Retina (tissue), 1 donor: ENCODE data around the gene TUBA8.
"Not testable (repeated sequence)": the region's sequence is repeated elsewhere in the genome, so short reads cannot be mapped to it uniquely, and the experiment has no call there.

Source experiments
- DNase-seq: peaks from one replicate; pipeline ENCODE4 v3.0.0-alpha.2; 2016

The TUBA8 gene

DNA sequence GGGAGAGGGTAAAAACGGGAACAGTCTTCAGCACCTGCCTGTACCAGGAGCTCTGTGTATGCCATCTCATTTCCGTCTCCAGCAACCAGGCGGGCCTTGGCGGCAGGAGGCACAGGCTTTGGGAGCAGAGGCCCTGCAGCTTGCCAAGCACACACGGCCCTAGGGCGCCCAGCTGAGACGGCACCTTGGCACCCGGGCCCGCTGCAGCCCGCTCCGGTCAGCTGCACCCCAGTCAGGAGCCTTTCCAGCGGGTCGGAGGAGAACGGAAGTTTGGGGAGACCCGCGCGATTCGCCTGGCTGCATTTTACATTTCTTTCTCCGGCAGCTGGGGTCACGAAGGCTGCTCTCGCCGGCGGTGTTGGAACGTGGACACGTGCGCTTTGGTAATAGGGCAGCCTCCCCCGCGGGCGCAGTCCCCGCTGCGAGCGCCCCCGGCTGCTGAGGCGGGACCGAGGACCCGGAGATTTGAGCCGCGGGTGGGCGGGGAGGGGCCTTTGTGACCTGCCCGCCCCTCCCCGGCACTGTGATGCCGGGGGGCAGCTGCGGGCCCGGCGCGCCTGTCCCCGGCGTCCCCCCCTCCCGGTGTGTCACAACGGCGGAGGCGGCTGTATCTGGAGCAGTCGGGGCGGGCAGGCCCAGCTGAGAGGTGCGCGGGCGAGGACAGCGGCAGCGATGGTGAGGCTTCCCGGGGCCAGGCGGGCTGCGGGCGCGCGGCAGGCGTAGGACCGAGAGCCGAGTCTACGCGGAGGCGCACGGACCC lies at the start of gene TUBA8:
TUBA8 (plus strand) TSS at position 616 of the 760 bp plus-strand sequence; CDS start at position 673, 57 bp downstream.
- peak; percentile 78 for DNase-seq

DNA sequence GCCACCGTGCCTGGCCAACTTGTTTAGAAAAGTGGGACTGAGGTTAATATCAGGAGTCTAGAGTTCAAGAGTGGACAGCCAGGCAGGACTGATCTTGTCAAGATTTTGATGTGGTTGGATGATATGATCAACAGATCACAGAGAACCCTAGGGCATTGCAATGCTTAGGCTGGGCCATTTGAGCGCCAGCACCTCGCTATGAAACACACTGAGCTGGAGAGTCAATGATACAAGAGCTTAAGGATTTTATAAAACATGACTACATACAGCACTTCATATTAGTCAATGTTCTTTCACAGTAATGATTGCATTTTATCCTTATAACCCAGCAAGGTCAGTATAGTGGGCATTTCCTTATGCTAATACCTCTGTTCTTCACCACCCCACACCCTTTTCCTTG lies 48.2 kb upstream of the TUBA8 start:
- no peak for DNase-seq

DNA sequence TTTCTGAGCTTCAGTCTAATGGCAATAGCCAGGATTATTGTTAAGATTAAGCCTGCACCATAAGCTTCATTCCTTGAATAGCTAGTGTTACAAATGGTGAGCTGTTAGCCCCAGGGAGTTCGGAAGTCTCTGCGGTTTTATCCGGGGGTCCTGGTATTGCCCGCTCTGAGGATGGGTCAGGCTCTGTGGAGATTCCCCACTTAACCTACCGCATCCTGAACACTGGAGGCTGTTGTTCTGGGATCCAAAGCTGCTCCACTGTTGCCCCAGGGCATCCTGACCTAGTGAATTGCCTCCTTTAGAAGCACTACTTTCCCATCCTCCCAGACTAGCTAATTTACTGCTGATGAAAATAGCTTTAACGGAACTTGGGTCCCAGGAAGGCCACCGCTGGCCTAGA lies 47.3 kb upstream of the TUBA8 start:
- no peak for DNase-seq

DNA sequence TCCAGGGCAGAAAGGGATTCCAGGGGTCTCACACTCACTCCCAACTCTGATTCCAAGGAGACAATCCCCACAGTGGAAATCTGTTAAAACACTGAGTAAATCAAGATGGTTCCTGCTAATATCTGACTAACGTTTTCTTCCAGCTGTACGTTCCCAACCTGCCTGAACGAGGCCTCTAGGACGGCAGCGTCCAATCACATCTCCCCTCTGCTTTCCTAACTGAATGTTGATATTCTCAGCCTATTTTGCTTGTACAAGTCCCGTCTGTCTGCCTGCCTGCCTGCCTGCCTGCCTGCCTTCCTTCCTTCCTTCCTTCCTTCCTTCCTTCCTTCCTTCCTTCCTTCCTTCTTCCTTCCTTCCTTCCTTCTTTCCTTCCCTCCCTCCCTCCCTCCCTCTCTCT lies 46.9 kb upstream of the TUBA8 start:
- not testable (repeated sequence) for DNase-seq

DNA sequence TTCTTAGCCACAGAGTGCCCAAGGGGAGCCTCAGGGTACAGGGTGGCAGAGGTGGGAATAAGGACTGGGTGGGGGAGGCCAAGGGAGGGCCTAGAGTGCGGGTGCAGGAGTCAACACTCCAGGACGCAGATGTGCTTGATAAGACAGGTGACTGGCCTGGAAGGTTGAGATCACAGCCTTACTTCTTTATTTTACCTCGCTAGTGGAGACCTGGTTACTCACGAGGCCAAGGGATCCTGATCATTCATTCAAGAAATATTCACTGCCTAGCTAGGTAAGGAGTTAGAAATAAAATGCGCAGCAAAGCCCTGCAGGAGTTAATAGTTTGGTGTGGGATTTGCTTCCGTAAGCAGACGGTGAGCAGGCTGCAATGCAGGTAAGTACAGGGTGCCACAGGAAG lies 46.0 kb upstream of the TUBA8 start:
- no peak for DNase-seq

DNA sequence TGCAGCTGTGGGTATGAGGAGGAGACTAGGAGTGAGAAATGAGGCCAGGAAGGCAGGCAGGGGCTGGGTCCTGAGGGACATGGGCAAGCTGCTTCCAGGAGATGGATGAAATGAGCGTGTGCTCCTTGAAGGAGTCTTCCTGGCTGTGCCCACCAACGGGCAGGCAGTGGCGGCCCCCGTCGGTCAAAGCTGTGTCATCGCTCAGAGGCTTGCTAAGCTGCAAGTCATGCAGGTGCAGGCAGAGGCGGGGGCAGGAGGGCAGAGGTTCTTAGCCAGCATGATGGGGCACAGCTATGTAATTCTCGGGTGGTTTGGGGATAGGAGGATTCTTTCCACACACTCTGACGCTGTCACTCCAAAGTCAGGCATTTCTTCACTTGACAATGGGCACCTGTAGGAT lies 45.4 kb upstream of the TUBA8 start:
- no peak for DNase-seq

DNA sequence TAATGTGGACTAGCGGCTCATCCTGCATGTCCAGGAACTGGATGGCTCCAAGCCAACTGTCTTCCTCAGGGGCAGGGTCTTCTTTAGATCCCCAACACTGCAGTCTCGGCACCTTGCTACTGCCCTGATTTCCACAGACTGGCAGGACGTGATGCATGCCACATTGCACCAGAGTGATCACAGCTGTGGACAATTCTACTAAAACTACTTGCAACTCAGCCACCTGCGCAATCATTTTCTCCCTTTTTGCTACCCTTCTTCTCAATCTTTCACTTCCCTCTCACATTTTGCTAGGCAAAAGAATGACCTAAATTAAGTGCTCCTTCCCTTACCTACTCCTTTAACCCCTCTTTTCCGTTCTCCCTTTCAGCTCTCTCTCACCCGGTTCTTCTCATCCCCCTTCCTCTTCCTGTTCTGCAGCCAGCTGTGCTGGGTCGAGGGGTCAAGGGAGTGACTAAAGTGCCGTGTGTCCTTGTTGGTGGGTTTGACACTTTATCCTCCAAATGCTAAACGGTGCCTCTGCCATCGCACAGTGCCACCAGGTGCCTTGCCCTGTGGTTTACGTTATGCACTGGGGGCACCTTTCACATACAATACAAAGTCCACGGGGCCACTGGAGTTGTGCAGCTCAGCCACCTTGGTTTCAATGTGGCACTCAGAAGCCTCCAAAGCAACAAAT lies 44.3 kb upstream of the TUBA8 start:
- no peak for DNase-seq

DNA sequence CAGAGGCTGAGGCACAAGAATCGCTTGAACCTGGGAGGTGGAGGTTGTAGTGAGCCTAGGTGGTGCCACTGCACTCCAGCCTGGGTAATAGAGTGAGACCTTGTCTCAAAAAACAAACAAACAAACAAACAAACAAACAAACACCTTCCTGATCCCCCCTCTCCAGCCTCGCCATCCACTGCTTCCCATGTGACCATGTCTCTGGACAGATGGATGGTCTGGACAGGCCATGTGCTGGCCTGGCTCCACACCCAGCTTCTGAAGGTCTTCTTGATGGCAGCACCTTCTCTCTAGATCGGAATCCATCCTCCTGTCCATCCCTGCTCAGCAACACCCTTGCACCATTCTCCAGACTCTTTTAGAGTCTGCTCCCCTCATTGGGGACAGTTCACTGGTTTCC lies 43.5 kb upstream of the TUBA8 start:
- DNase-seq = no peak

DNA sequence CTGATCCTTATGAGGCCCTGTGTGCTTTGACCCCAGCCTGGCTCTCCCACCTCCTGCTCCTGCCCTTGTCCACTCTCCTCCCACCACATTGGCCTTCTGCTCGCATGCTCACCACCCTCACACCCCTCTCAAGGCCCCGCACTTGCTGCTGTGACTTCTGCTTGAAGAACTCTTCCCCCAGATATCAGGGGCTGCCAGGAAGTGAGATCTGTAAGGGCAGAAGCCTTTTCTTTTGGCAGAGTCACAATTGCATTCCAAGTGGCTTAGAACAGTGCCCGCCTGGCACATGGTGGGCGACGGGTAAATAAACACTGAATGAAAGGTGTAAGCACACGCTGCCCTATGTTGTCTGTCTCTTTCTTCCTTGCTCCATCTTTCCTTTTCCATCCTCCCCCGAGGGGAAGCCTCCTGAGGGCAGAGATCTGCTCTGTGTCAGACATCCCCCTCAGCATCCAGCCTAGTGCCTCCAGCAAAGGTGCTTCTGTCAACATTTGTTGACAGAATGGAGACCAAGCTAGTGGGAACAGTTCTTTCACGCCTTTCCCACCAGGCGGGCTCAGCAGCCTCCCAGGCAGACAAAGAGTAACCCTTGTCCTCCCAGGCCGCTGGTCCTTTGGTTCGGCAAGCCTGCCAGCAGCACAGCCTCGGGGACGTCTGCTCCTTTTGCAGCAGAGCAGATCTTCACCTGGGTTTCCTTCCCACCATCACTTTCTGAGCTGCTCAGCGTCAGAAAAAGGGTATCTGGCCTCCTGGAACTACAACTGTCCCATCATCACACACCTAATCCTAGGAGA lies 42.9 kb upstream of the TUBA8 start:
- DNase-seq = no peak

DNA sequence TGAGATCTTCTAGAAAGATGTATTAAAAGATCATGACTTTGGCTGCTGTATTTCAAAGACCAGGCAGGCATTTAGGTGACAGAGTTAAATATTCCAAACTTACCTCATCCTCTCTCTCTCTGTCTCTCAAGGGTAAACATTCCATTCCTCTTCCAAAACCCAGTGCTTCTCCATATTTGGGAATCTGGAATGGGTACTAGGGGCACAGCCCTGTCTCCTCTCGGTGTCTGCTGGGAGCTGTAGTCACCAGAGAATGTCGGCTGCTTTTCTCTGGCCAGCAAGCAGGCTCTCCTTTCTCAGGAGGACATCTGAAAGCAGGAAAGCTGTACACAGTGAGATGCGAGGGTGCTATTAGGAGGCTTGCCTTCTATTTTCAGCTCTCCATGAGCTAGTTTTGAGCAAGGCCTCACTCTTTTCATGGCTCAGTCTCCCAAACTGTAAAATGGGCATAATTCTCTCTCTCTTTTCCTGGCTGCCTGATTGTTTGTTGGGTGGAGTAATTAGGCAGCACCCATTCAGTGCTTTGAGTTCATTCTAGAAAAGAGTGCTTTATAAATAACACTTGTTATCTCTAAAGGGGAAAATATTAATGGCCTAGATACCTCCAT lies 42.1 kb upstream of the TUBA8 start:
- no peak for DNase-seq

DNA sequence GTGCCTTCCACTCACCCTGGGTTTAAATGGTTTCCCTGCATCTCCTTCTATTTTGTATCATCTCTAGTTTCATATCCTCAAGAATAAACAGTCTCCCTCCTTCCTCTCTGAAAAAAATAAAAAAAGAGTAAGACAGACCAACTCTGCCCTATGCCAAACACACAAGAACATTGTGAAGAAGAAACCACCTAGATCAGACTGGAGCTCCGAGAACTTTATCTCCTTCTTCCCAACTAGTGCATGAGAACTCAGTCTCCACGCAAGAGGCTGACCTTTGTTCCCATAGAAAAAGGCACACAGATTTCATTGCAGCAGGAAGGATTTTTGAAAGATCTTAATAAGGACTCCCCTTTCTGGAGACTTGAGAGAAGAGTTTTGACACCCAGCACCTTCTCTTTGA lies 41.6 kb upstream of the TUBA8 start:
- no peak for DNase-seq

DNA sequence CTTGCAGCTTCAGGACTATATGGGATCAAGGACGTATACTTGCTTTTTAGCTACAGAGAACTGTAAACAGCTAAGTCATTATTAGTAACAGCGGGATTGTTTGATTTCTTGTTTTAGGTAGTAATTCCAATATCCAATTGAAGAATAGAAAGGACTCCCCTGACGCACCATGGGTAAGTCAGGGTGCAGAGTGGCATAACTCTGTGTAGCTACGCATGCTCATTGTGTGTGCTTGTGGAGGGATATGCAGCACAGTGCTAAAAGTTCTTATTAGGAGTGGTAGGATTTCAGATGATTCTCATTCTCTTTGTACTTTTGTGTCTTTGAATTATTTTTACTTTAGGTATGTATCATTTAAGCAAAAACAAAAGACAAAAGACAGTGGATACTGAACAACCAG lies 40.6 kb upstream of the TUBA8 start:
- DNase-seq = no peak

DNA sequence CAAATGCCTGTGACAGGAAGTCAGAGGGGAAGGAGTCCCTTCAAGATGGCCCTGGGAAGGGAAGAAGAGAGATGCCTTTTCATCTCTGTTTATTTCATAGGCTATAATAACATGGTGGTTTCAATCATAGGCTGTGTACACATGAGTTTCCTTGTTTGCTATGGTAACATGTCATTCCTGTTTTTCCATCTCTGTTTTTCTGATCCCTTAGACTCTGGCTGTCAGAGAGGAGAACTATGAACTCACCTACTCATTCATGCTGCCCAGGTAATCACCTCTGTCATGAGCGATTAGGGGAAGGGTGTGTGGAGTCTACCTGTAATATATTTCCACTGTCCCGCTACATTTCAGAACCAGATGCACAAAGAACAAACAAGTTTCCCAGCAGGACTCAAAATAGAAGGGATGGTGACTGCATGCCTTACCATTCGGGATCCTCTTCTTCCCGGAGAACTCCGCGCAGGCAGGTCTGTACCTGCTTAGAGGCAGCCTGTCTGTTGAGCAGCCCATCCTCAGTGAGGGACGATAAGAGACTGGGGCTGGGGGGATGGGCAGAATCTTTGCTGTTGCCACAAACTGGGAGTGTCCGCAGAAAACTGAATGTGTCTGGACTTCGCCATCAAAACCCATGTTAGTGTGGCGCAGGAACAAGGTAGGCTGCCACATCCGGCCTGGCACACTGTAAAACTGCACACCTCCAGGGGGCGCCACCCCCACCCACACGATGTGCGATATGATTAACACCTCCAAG lies 39.9 kb upstream of the TUBA8 start:
- no peak for DNase-seq

DNA sequence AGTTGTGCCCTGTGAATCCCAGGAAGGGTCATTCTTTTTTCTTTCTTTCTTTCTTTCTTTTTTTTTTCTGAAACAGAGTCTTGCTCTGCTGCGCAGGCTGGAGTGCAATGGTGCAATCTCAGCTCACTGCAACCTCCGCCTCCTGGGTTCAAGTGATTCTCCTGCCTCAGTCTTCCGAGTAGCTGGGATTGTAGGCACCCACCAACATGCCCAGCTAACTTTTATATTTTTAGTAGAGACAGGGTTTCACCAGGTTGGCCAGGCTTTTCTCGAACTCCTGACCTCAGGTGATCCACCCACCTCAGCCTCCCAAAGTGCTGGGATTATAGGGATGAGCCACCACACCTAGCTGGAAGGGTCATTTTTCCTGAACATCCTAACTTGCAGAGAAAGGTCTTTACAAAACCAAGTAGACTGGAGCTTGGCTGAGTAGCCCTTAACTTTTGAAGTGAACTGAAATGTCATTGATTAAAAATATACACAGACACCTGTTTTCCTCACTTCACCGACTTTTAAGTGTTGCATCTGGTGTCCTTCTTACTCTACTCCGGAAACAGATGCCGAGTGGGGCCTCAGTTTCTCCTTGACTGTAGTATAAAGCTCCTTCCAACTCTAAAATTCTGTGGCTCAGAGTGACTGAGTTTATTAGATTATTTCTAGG lies 39.2 kb upstream of the TUBA8 start:
- not testable (repeated sequence) for DNase-seq

DNA sequence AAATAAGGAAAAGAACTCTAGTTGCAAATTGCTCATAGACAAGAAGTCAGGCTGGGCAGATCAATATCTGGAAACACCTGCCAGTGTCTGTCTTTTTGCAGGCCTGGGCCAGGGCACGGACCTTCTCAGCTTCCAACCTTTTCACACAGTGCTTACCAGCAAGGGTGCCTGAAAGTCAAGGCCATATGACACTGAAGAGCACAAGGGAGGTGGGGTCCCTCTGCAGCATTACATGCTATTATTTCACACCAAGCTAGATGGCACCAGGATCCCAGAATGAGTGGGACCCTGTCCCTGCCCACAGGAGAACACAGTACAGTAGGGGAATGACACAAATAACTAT lies 38.7 kb upstream of the TUBA8 start:
- no peak for DNase-seq

DNA sequence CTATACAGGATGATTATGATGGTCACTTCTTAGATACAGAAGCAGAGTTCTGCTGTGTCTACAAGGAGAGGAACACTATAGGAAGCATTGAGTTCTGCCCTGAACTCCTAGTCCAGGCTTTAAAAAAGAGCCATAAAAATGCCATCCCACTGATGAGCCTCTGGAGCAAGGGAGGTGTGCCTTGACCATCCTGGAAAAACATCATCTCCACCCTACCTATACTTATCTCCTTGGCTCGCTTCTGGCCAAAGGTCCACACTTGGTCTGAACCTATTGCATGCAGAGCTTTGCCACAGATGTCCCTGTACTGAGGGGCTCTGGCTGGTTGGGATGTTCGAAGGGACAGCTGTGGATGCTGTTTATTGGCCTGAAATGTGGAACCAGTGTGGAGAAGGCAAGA lies 37.1 kb upstream of the TUBA8 start:
- no peak for DNase-seq

DNA sequence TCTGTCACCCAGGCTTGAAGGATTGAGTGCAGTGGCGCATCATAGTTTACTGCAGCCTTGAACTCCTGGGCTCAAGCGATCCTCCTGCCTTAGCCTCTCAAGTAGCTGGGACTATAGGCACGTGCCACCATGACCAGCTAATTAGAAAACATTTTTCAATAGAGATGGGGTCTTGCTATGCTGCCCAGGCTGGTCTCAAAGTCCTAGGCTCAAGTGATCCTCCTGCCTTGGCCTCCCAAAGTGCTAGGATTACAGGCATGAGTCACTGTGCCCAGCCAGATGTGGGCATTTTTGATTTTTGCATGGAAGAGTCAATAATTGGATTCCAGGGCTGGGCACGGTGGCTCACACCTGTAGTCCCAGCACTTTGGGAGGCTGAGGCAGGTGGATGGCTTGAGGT lies 36.7 kb upstream of the TUBA8 start:
- not testable (repeated sequence) for DNase-seq

DNA sequence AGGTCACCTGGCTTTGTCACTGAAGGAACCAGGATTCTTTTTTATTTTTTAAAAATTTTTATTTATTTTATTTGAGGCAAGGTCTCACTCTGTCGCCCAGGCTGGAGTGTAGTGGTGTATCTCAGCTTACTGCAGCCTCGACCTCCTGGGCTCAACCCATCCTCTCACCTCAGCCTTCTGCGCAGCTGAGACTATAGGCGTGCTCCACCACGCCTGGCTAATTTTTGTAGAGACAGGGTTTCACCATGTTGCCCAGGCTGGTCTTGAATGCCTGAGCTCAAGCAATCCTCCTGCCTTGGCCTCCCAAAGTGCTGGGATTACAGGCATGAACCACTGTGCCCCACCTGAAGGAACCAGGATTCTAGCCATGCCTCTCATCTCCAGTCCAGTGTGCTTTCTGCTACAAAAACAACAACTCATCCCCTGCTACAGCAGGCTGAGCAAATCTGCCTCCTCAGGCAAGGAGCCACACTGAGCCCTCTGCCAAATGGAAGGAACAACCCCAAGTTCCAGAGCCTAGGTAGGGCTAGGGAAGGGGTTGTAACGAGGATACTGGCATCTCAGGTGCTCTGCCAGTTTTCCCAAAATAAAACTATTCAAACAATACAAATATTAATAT lies 35.4 kb upstream of the TUBA8 start:
- no peak for DNase-seq

DNA sequence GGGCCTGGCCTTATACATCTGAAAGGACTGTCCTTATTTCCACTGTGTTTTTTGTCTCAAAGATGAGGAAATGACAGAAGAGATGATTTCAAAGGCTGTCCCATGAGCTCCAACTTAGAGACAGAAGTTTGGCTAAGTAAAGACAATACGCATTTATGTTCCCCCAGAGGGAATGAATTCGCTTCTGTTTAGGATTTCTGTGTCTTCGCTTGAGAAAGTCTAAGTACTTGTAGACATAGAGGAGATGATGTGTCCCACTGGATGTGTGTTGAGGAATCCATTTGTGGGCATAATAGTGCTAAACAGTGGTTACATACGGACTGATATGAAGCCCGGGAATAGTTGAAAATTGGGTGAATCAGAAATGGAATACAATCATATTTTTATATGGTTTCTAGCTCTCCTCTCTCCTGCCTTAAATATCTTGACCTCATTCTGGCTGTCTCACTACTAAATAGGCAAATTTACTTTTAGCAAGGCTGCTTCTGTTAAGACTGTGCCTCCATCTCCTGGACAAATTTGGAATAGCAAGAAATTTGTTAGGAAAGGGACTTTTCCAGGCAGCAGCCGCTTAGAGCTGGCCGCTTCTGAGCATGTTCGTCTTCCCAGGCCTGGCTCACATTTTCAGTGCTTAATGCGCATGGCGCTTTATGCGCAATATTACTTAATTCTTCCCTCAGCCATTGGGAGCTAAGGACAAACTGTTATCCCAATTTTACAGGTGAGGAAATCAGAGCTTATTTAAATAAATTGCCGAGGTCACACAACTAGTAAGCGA lies 34.7 kb upstream of the TUBA8 start:
- peak; percentile 84 for DNase-seq

DNA sequence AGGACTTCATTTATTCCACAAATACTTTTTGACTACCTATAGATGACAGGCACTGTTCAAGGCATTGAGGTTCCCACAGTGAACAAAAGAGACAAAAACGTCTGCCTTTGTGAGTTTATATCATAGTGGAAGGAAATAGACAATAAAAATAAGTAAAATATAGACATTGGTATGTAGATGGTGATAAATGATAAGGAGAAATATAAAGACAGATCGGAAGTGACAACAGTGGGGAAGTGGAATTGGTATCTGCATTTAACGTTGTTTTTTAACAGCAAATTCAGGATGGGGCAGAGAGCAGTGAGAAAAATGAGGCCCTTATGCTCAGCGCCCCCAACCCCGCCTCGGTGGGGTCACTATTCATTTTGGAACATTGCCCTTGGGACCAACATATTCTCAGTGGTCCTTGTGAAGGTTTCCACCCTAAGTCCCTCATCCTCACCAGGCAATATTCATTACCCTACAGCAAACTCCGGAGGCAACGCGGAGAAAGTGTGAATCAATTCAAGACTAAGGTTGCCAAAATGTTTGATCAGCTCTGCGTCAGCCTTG lies 33.4 kb upstream of the TUBA8 start:
- DNase-seq = no peak
